H9 (cell line): ENCODE measurements around the gene MGME1. TPM values are rescaled to one million over a fixed set of nuclear protein-coding genes. Genes with fewer than 3 reads are reported as not detected.

Experiments used
- DNase-seq: peaks from one replicate; pipeline ENCODE4 v3.0.0-alpha.2; 2017
- H2AFZ ChIP-seq: one replicate; pipeline ENCODE4 v1.6.1; 2013; ENCODE audit warnings: mild to moderate bottlenecking, low read length, control low read depth, moderate library complexity
- H2AK5ac ChIP-seq: 2 replicates; pipeline ENCODE4 v1.6.1; 2013; ENCODE audit warnings: low read length, control low read depth, mixed read lengths; ENCODE audit not compliant: insufficient read length
- H2BK120ac ChIP-seq: one replicate; pipeline ENCODE4 v1.6.1; 2013; ENCODE audit warnings: low read depth, mild to moderate bottlenecking, low read length, control low read depth, inconsistent platforms; ENCODE audit not compliant: poor library complexity, severe bottlenecking
- H2BK12ac ChIP-seq: 2 replicates; pipeline ENCODE4 v1.6.1; 2013; ENCODE audit warnings: low read length, control low read depth, mixed read lengths, low read depth; ENCODE audit not compliant: insufficient read length
- H2BK15ac ChIP-seq: 2 replicates; pipeline ENCODE4 v1.6.1; 2013; ENCODE audit warnings: low read depth, low read length, control low read depth
- H2BK20ac ChIP-seq: one replicate; pipeline ENCODE4 v1.6.1; 2013; ENCODE audit warnings: low read depth, mild to moderate bottlenecking, low read length, control low read depth, inconsistent platforms; ENCODE audit not compliant: poor library complexity, severe bottlenecking
- H2BK5ac ChIP-seq: 2 replicates; pipeline ENCODE4 v1.6.1; 2013; ENCODE audit warnings: low read length, control low read depth, mixed read lengths; ENCODE audit not compliant: insufficient read length
- H3K14ac ChIP-seq: 2 replicates; pipeline ENCODE4 v1.6.1; 2013; ENCODE audit warnings: low read length, control low read depth; ENCODE audit not compliant: insufficient read depth
- H3K18ac ChIP-seq: 2 replicates; pipeline ENCODE4 v1.6.1; 2013; ENCODE audit warnings: low read depth, mild to moderate bottlenecking, mixed read lengths, low read length, control low read depth; ENCODE audit not compliant: insufficient read length
- H3K23ac ChIP-seq: 2 replicates; pipeline ENCODE4 v1.6.1; 2013; ENCODE audit warnings: low read length, control low read depth, mixed read lengths, low read depth; ENCODE audit not compliant: insufficient read length
- H3K23me2 ChIP-seq: 2 replicates; pipeline ENCODE4 v1.6.1; 2013; ENCODE audit warnings: low read depth, mild to moderate bottlenecking, mixed read lengths, low read length, control low read depth; ENCODE audit not compliant: insufficient read length, poor library complexity, severe bottlenecking
- H3K27ac ChIP-seq: 2 replicates; pipeline ENCODE4 v1.5.1; 2013; ENCODE audit warnings: low read length, control low read depth, mixed read lengths, low read depth; ENCODE audit not compliant: insufficient read length
- H3K27me3 ChIP-seq: 2 replicates; pipeline ENCODE4 v1.6.1; 2013; ENCODE audit warnings: low read length, control low read depth, inconsistent platforms; ENCODE audit not compliant: insufficient read depth
- H3K4ac ChIP-seq: 2 replicates; pipeline ENCODE4 v1.6.1; 2013; ENCODE audit warnings: low read depth, mild to moderate bottlenecking, control low read depth, inconsistent platforms, low read length, moderate library complexity
- H3K4me1 ChIP-seq: 2 replicates; pipeline ENCODE4 v1.6.1; 2013; ENCODE audit warnings: low read length, control low read depth, inconsistent platforms; ENCODE audit not compliant: insufficient read depth
- H3K4me2 ChIP-seq: 2 replicates; pipeline ENCODE4 v1.6.1; 2013; ENCODE audit warnings: low read length, control low read depth, mixed read lengths; ENCODE audit not compliant: insufficient read length, insufficient read depth
- H3K56ac ChIP-seq: 2 replicates; pipeline ENCODE4 v1.6.1; 2013; ENCODE audit warnings: low read depth, mild to moderate bottlenecking, mixed read lengths, low read length, control low read depth; ENCODE audit not compliant: insufficient read length
- H3K79me1 ChIP-seq: 2 replicates; pipeline ENCODE4 v1.6.1; 2013; ENCODE audit warnings: low read depth, mild to moderate bottlenecking, moderate library complexity, low read length, control low read depth, inconsistent platforms; ENCODE audit not compliant: insufficient read depth, poor library complexity, severe bottlenecking
- H3K79me2 ChIP-seq: 2 replicates; pipeline ENCODE4 v1.6.1; 2013; ENCODE audit warnings: low read length, control low read depth, inconsistent platforms; ENCODE audit not compliant: insufficient read depth
- H3K9ac ChIP-seq: 2 replicates; pipeline ENCODE4 v1.6.1; 2013; ENCODE audit warnings: low read length, control low read depth, mixed read lengths; ENCODE audit not compliant: insufficient read length; ENCODE audit errors: extremely low read depth
- H3K9me3 ChIP-seq: one replicate; pipeline ENCODE4 v1.6.1; 2013; ENCODE audit warnings: low read depth, low read length, inconsistent platforms; ENCODE audit not compliant: control insufficient read depth
- H3T11ph ChIP-seq: one replicate; pipeline ENCODE4 v1.6.1; 2013; ENCODE audit warnings: mild to moderate bottlenecking, low read length, control low read depth, inconsistent platforms
- H4K20me1 ChIP-seq: one replicate; pipeline ENCODE4 v1.6.1; 2013; ENCODE audit not compliant: control insufficient read depth, insufficient read length, insufficient read depth
- H4K5ac ChIP-seq: 2 replicates; pipeline ENCODE4 v1.6.1; 2013; ENCODE audit warnings: low read depth, mild to moderate bottlenecking, mixed read lengths, low read length, control low read depth; ENCODE audit not compliant: insufficient read length
- H4K8ac ChIP-seq: replicated peaks from 2 replicates; pipeline ENCODE4 v1.6.1; 2013; ENCODE audit warnings: low read length, control low read depth, mixed read lengths, low read depth; ENCODE audit not compliant: insufficient read length
- H4K91ac ChIP-seq: 2 replicates; pipeline ENCODE4 v1.6.1; 2013; ENCODE audit warnings: low read depth, mild to moderate bottlenecking, moderate library complexity, mixed read lengths, low read length, control low read depth; ENCODE audit not compliant: insufficient read length
- H3K27ac Mint-ChIP-seq, 3 experiments: 2 replicates in 2 of 3; 3 replicates in 1 of 3; pipeline ENCODE4 v1.8.0; 2020 to 2021; ENCODE audit warnings: mixed read lengths in 3 of 3, mild to moderate bottlenecking in 1 of 3, moderate library complexity in 1 of 3
- H3K27me3 Mint-ChIP-seq: 2 replicates; pipeline ENCODE4 v1.8.0; 2021; ENCODE audit warnings: low read depth, mild to moderate bottlenecking, moderate library complexity, mixed read lengths
- H3K36me3 Mint-ChIP-seq, 3 experiments: 2 replicates in 2 of 3; 3 replicates in 1 of 3; pipeline ENCODE4 v1.8.0; 2020 to 2021; ENCODE audit warnings: low read depth in 3 of 3, mixed read lengths in 3 of 3; ENCODE audit not compliant: insufficient read depth in 1 of 3
- H3K4me1 Mint-ChIP-seq, 2 experiments: 2 replicates each; pipeline ENCODE4 v1.8.0; 2020; ENCODE audit warnings: mixed read lengths in 2 of 2
- H3K4me3 Mint-ChIP-seq, 2 experiments: 2 replicates in 1 of 2; 3 replicates in 1 of 2; pipeline ENCODE4 v1.8.0; 2020 to 2021; ENCODE audit warnings: mild to moderate bottlenecking in 2 of 2, mixed read lengths in 2 of 2, moderate library complexity in 1 of 2
- H3K9me3 Mint-ChIP-seq, 2 experiments: 2 replicates in 1 of 2; 3 replicates in 1 of 2; pipeline ENCODE4 v1.8.0; 2020; ENCODE audit warnings: mild to moderate bottlenecking in 2 of 2, mixed read lengths in 2 of 2, moderate library complexity in 1 of 2
- WGBS: extraction: QIAGEN DNeasy Blood & Tissue Kit; methylation state at CpG from one replicate; pipeline ENCODE4 v1.1.7; 2013; ENCODE audit warnings: missing lambda C conversion rate, low lambda C conversion rate, mixed read lengths; ENCODE audit not compliant: insufficient read length; ENCODE audit errors: extremely low coverage; 5-methylcytosine and 5-hydroxymethylcytosine counted together
- total RNA-seq: library from RNA; stranded (reverse); gene quantifications from 2 replicates; pipeline ENCODE4 v1.2.1, GENCODE V29; 2021
- TF ChIP-seq, protein P1 (sequence below): fragments of 200-600 bp; sonication (generic); conservative IDR thresholded peaks from 3 replicates; pipeline ENCODE4 v1.8.0; 2021; ENCODE audit warnings: antibody characterized with exemption, mild to moderate bottlenecking

Gene MGME1
- total RNA-seq, 1 experiment from 2014 or later: 48.9 TPM

GRCh38 chr20:17941087-17941825 is 27.6 kb upstream of the MGME1 start:
- Histone ChIP-seq H3K79me1 (no peaks in the 10 kb centered on the region), H3K18ac (no peak overlapping the region), H3K27ac (peak overlapping the region; percentile 50), H3K4me1 (peaks cover 7% of the 10 kb centered on the region; the same call in 1 of the 2 replicates), H3K56ac (no peak overlapping the region), H3K23ac (no peak overlapping the region), H2AFZ (no peak overlapping the region), H2AK5ac (no peak overlapping the region), H3K27me3 (no peaks in the 10 kb centered on the region), H2BK120ac (no peak overlapping the region), H2BK20ac (no peak overlapping the region), H4K20me1 (peaks cover 2% of the 10 kb centered on the region), H2BK12ac (no peak overlapping the region), H4K91ac (no peak overlapping the region), H2BK15ac (no peak overlapping the region), H4K5ac (no peak overlapping the region), H3K4ac (no peak overlapping the region), H3T11ph (no peak overlapping the region), H2BK5ac (no peak overlapping the region), H3K23me2 (no peaks in the 10 kb centered on the region), H4K8ac (no peak overlapping the region), H3K4me2 (no peak overlapping the region), H3K9me3 (no peaks in the 10 kb centered on the region), H3K14ac (no peak overlapping the region), H3K9ac (no peak overlapping the region), H3K79me2 (no peaks in the 10 kb centered on the region)
- no peak overlapping the region; a peak in 1 of 5 replicates for H3K4me3 Mint-ChIP-seq
- no CpG with 5 or more reads among the region's 10 CpGs for WGBS
- peaks cover 55 to 60% of the 10 kb centered on the region in 2 experiments for H3K4me1 Mint-ChIP-seq
- peak overlapping the region in 1 of 3 experiments; percentile 83; a peak in 3 of 7 replicates for H3K27ac Mint-ChIP-seq
- no peak for DNase-seq
- H3K27me3 Mint-ChIP-seq: peaks cover 11% of the 10 kb centered on the region
- peaks cover 36 to 58% (median 49%) of the 10 kb centered on the region in 3 experiments; a peak in 6 of 7 replicates for H3K36me3 Mint-ChIP-seq
- TF ChIP-seq, protein P1, sequence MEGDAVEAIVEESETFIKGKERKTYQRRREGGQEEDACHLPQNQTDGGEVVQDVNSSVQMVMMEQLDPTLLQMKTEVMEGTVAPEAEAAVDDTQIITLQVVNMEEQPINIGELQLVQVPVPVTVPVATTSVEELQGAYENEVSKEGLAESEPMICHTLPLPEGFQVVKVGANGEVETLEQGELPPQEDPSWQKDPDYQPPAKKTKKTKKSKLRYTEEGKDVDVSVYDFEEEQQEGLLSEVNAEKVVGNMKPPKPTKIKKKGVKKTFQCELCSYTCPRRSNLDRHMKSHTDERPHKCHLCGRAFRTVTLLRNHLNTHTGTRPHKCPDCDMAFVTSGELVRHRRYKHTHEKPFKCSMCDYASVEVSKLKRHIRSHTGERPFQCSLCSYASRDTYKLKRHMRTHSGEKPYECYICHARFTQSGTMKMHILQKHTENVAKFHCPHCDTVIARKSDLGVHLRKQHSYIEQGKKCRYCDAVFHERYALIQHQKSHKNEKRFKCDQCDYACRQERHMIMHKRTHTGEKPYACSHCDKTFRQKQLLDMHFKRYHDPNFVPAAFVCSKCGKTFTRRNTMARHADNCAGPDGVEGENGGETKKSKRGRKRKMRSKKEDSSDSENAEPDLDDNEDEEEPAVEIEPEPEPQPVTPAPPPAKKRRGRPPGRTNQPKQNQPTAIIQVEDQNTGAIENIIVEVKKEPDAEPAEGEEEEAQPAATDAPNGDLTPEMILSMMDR: no peak
- no peaks in the 10 kb centered on the region for H3K9me3 Mint-ChIP-seq
